Activated CD8-positive, alpha-beta memory T cell treated with anti-CD3 and anti-CD28 coated beads for 36 hours (primary cell): ENCODE measurements around the gene CNPY3. TPM values are rescaled to one million over a fixed set of nuclear protein-coding genes. Genes with fewer than 3 reads are reported as not detected.
"Not testable (repeated sequence)": the region's sequence is repeated elsewhere in the genome, so short reads cannot be mapped to it uniquely, and the experiment has no call there.

Source experiments
- CTCF ChIA-PET: fragments of 350-600 bp; sonication (Branson Sonifier 250); formaldehyde crosslinking; loops from one replicate; lab custom pipeline; 2021; ENCODE audit warnings: antibody characterized with exemption; lab: Charles Lee
- POLR2A ChIA-PET: fragments of 350-600 bp; sonication (Branson Sonifier 250); formaldehyde crosslinking; loops from one replicate; lab custom pipeline; 2021; ENCODE audit warnings: antibody characterized with exemption; lab: Charles Lee
- total RNA-seq, 2 experiments: library from RNA; stranded (reverse); gene quantifications; one replicate each; pipeline ENCODE4 v1.2.3, GENCODE V29; 2021

The CNPY3 gene
- 10 to 100 TPM; 48.8 to 50.2 TPM for total RNA-seq

- CTCF ChIA-PET = interaction anchor here (0.7 to 2.4 kb wide), 4 partner anchors 11 to 214 kb away, joined by 3 to 6 read pairs (median 5); no protein-coding TSS in a partner anchor
- POLR2A ChIA-PET = interaction anchor here (0.5 to 1.8 kb wide), 18 partner anchors 12 to 273 kb away, joined by 3 to 14 read pairs (median 5); partner anchors contain the start of genes CUL7, KLHDC3, MEA1 and PEX6
These were observed at the start of gene CNPY3 for GRCh38 chr6:42928986-42929820. TSS of gene CNPY3 (plus strand) at chr6:42929480. CDS start at chr6:42929571, 91 bp downstream.

GRCh38 chr6:42880240-42880817, 49.0 kb upstream of the CNPY3 start:
- POLR2A ChIA-PET = interaction anchor here (0.9 to 1.7 kb wide), 6 partner anchors 49 to 154 kb away, joined by 4 to 8 read pairs (median 6); partner anchors contain the start of genes BICRAL, CNPY3 and TBCC

GRCh38 chr6:42880871-42881270, 48.4 kb upstream of the CNPY3 start:
- POLR2A ChIA-PET = interaction anchor here (0.6 to 1.7 kb wide), 3 partner anchors 9 to 98 kb away, joined by 3 to 7 read pairs (median 4); partner anchors contain the start of gene BICRAL
- CTCF ChIA-PET = interaction anchor here (1.4 to 2.7 kb wide), 2 partner anchors 9 to 20 kb away, joined by 7 to 13 read pairs; a partner anchor contains a TSS

More at GRCh38 chr6:42880240-42880817, 49.0 kb upstream of the CNPY3 start:
- CTCF ChIA-PET = interaction anchor here (0.8 to 2.7 kb wide), 2 partner anchors 9 to 133 kb away, joined by 3 to 13 read pairs; a partner anchor contains a TSS

- POLR2A ChIA-PET = interaction anchor here (0.7 kb wide), 1 partner anchor 198 kb away, joined by 3 read pairs; no protein-coding TSS in a partner anchor
- CTCF ChIA-PET = no interaction called here
These were observed 43.6 kb upstream of the CNPY3 start for GRCh38 chr6:42885702-42886101.

- POLR2A ChIA-PET, CTCF ChIA-PET: not testable (repeated sequence)
These were observed 41.1 kb upstream of the CNPY3 start for GRCh38 chr6:42888201-42888600.

GRCh38 chr6:42889815-42890214, 39.5 kb upstream of the CNPY3 start:
- ChIA-PET POLR2A (interaction anchor here (0.5 to 1.8 kb wide), 4 partner anchors 9 to 144 kb away, joined by 3 to 7 read pairs (median 4); partner anchors contain the start of gene TBCC), CTCF (interaction anchor here (2.2 kb wide), 1 partner anchor 10 kb away, joined by 13 read pairs; the partner anchor contains the start of gene RPL7L1)

- POLR2A ChIA-PET = interaction anchor here (0.6 to 1.8 kb wide), 8 partner anchors 9 to 327 kb away, joined by 3 to 7 read pairs (median 3); partner anchors contain the start of genes CNPY3, PPP2R5D, RPL7L1 and TBCC
- CTCF ChIA-PET = interaction anchor here (1.0 to 2.2 kb wide), 2 partner anchors 10 to 101 kb away, joined by 3 to 13 read pairs; partner anchors contain the start of gene RPL7L1
These were observed 38.7 kb upstream of the CNPY3 start for GRCh38 chr6:42890311-42891198.

GRCh38 chr6:42891199-42891722, 38.0 kb upstream of the CNPY3 start:
- POLR2A ChIA-PET = interaction anchor here (0.8 to 1.8 kb wide), 7 partner anchors 9 to 328 kb away, joined by 3 to 7 read pairs (median 3); partner anchors contain the start of genes CNPY3, PPP2R5D, RPL7L1 and TBCC

GRCh38 chr6:42894041-42894828, 35.0 kb upstream of the CNPY3 start:
- POLR2A ChIA-PET = not testable (repeated sequence)

More at GRCh38 chr6:42891199-42891722, 38.0 kb upstream of the CNPY3 start:
- CTCF ChIA-PET = interaction anchor here (1.0 kb wide), 1 partner anchor 100 kb away, joined by 3 read pairs; no protein-coding TSS in a partner anchor

GRCh38 chr6:42896178-42896719, 33.0 kb upstream of the CNPY3 start:
- POLR2A ChIA-PET = no interaction called here

More at GRCh38 chr6:42894041-42894828, 35.0 kb upstream of the CNPY3 start:
- CTCF ChIA-PET = not testable (repeated sequence)

GRCh38 chr6:42898891-42899361, 30.4 kb upstream of the CNPY3 start:
- ChIA-PET CTCF (interaction anchor here (0.7 to 1.4 kb wide), 2 partner anchors 10 to 245 kb away, joined by 3 to 4 read pairs; no protein-coding TSS in a partner anchor), POLR2A (no interaction called here)

More at GRCh38 chr6:42896178-42896719, 33.0 kb upstream of the CNPY3 start:
- CTCF ChIA-PET = no interaction called here

GRCh38 chr6:42899871-42900270, 29.4 kb upstream of the CNPY3 start:
- CTCF ChIA-PET = interaction anchor here (0.6 to 2.0 kb wide), 4 partner anchors 18 to 610 kb away, joined by 3 to 13 read pairs (median 5); partner anchors contain the start of gene LRRC73
- POLR2A ChIA-PET = no interaction called here

- POLR2A ChIA-PET = no interaction called here
- CTCF ChIA-PET = interaction anchor here (0.5 to 2.0 kb wide), 15 partner anchors 15 to 247 kb away, joined by 3 to 13 read pairs (median 3); partner anchors contain the start of genes MRPL2, PTCRA and RRP36
These were observed 27.7 kb upstream of the CNPY3 start for GRCh38 chr6:42901538-42901957.

GRCh38 chr6:42902429-42903263, 26.6 kb upstream of the CNPY3 start:
- POLR2A ChIA-PET = not testable (repeated sequence)
- CTCF ChIA-PET = interaction anchor here (1.1 kb wide), 1 partner anchor 241 kb away, joined by 8 read pairs; no protein-coding TSS in a partner anchor

GRCh38 chr6:42904467-42904866, 24.8 kb upstream of the CNPY3 start:
- ChIA-PET CTCF (interaction anchor here (0.7 to 1.5 kb wide), 2 partner anchors 239 to 256 kb away, joined by 4 to 5 read pairs; no protein-coding TSS in a partner anchor), POLR2A (interaction anchor here (0.5 kb wide), 1 partner anchor 100 kb away, joined by 4 read pairs; no protein-coding TSS in a partner anchor)
